Mesendoderm (in vitro differentiated cells): ENCODE data around the gene KRTAP10-7.
"Not testable (repeated sequence)": the region's sequence is repeated elsewhere in the genome, so short reads cannot be mapped to it uniquely, and the experiment has no call there.

ENCODE experiments used
- DNase-seq: peaks from one replicate; pipeline ENCODE4 v3.0.0; 2013
- H2AK5ac ChIP-seq: 2 replicates; pipeline ENCODE4 v1.6.1; 2013; ENCODE audit warnings: low read length, inconsistent platforms
- H2BK120ac ChIP-seq: 2 replicates; pipeline ENCODE4 v1.6.1; 2013; ENCODE audit warnings: low read depth, mild to moderate bottlenecking, low read length, moderate library complexity, mixed read lengths
- H2BK15ac ChIP-seq: replicated peaks from 2 replicates; pipeline ENCODE4 v1.6.1; 2013; ENCODE audit warnings: low read depth, mild to moderate bottlenecking, moderate library complexity
- H2BK5ac ChIP-seq: 2 replicates; pipeline ENCODE4 v1.6.1; 2013; ENCODE audit warnings: low read length, inconsistent platforms
- H3K18ac ChIP-seq: 2 replicates; pipeline ENCODE4 v1.6.1; 2013; ENCODE audit warnings: mild to moderate bottlenecking, low read length, mixed read lengths
- H3K23ac ChIP-seq: one replicate; pipeline ENCODE4 v1.6.1; 2013; ENCODE audit warnings: low read length
- H3K27ac ChIP-seq: 2 replicates; pipeline ENCODE4 v1.5.1; 2013; ENCODE audit warnings: low read depth, mild to moderate bottlenecking, inconsistent platforms, low read length, moderate library complexity
- H3K27me3 ChIP-seq: 2 replicates; pipeline ENCODE4 v1.6.1; 2013; ENCODE audit warnings: low read length, control low read depth, mild to moderate bottlenecking, inconsistent platforms; ENCODE audit not compliant: insufficient read depth, poor library complexity
- H3K36me3 ChIP-seq: 2 replicates; pipeline ENCODE4 v1.6.1; 2013; ENCODE audit warnings: low read length, inconsistent platforms; ENCODE audit not compliant: control insufficient read depth, insufficient read depth
- H3K4ac ChIP-seq: one replicate; pipeline ENCODE4 v1.6.1; 2013; ENCODE audit warnings: low read depth, mild to moderate bottlenecking, low read length, moderate library complexity
- H3K4me1 ChIP-seq: 2 replicates; pipeline ENCODE4 v1.6.1; 2013; ENCODE audit warnings: low read depth, low read length, inconsistent platforms; ENCODE audit not compliant: control insufficient read depth
- H3K4me2 ChIP-seq: 2 replicates; pipeline ENCODE4 v1.6.1; 2013; ENCODE audit warnings: low read length
- H3K4me3 ChIP-seq: 2 replicates; pipeline ENCODE4 v1.5.1; 2013; ENCODE audit warnings: mild to moderate bottlenecking, low read length
- H3K56ac ChIP-seq: one replicate; pipeline ENCODE4 v1.6.1; 2013; ENCODE audit warnings: low read length
- H3K79me1 ChIP-seq: 2 replicates; pipeline ENCODE4 v1.6.1; 2013; ENCODE audit warnings: low read length, inconsistent platforms
- H3K79me2 ChIP-seq: 2 replicates; pipeline ENCODE4 v1.6.1; 2013; ENCODE audit warnings: mild to moderate bottlenecking, low read length; ENCODE audit not compliant: control insufficient read depth, insufficient read depth
- H3K9ac ChIP-seq: 2 replicates; pipeline ENCODE4 v1.6.1; 2013; ENCODE audit warnings: low read length, inconsistent platforms
- H4K5ac ChIP-seq: one replicate; pipeline ENCODE4 v1.6.1; 2013; ENCODE audit warnings: low read length
- H4K8ac ChIP-seq: one replicate; pipeline ENCODE4 v1.6.1; 2013; ENCODE audit warnings: low read depth, mild to moderate bottlenecking, control low read depth, low read length, moderate library complexity
- WGBS: extraction: QIAGEN DNeasy Blood & Tissue Kit; methylation state at CpG from one replicate; pipeline ENCODE4 v1.1.7; 2013; ENCODE audit warnings: low lambda C conversion rate, missing lambda C conversion rate; ENCODE audit not compliant: insufficient coverage; ENCODE audit errors: extremely low coverage; 5-methylcytosine and 5-hydroxymethylcytosine counted together

KRTAP10-7 gene

GRCh38 chr21:44579056-44579832 is 21.2 kb upstream of the KRTAP10-7 start:
- H3K27ac ChIP-seq: no peak overlapping the region
- WGBS: no CpG with 5 or more reads among the region's 22 CpGs

GRCh38 chr21:44579833-44580144 is 20.6 kb upstream of the KRTAP10-7 start:
- H2BK120ac ChIP-seq: no peak overlapping the region
- H3K23ac ChIP-seq: no peak overlapping the region
- no peak overlapping the region for H2AK5ac ChIP-seq
- H3K4ac ChIP-seq: no peak overlapping the region
- no peaks in the 10 kb centered on the region for H3K79me2 ChIP-seq
- no peaks in the 10 kb centered on the region for H3K79me1 ChIP-seq
- H3K9ac ChIP-seq: no peak overlapping the region
- H3K4me1 ChIP-seq: no peaks in the 10 kb centered on the region
- no peak overlapping the region for H3K27ac ChIP-seq
- no peak overlapping the region for H3K56ac ChIP-seq
- no peak overlapping the region for H4K5ac ChIP-seq
- no peak overlapping the region for H3K4me3 ChIP-seq
- no CpG with 5 or more reads among the region's 7 CpGs for WGBS
- no peaks in the 10 kb centered on the region for H3K36me3 ChIP-seq
- no peak overlapping the region for H2BK15ac ChIP-seq
- H3K18ac ChIP-seq: no peak overlapping the region
- H3K4me2 ChIP-seq: no peak overlapping the region
- no peak overlapping the region for H4K8ac ChIP-seq
- DNase-seq: no peak
- no peaks in the 10 kb centered on the region for H3K27me3 ChIP-seq
- no peak overlapping the region for H2BK5ac ChIP-seq

More at GRCh38 chr21:44579056-44579832, 21.2 kb upstream of the KRTAP10-7 start:
- Histone ChIP-seq H3K79me1 (no peaks in the 10 kb centered on the region), H3K9ac (no peak overlapping the region), H3K36me3 (no peaks in the 10 kb centered on the region), H2BK15ac (no peak overlapping the region), H4K5ac (no peak overlapping the region), H3K4me2 (no peak overlapping the region), H2AK5ac (no peak overlapping the region), H3K4me3 (no peak overlapping the region), H2BK5ac (no peak overlapping the region), H3K79me2 (no peaks in the 10 kb centered on the region), H3K23ac (no peak overlapping the region), H3K56ac (no peak overlapping the region), H3K18ac (no peak overlapping the region), H3K27me3 (no peaks in the 10 kb centered on the region), H2BK120ac (no peak overlapping the region), H3K4me1 (no peaks in the 10 kb centered on the region), H4K8ac (no peak overlapping the region), H3K4ac (no peak overlapping the region)
- DNase-seq: no peak

- H3K18ac ChIP-seq, H3K27ac ChIP-seq, H3K4me2 ChIP-seq, H3K9ac ChIP-seq, H3K79me1 ChIP-seq, H4K8ac ChIP-seq, H3K27me3 ChIP-seq, H2AK5ac ChIP-seq, H3K4me1 ChIP-seq, H2BK5ac ChIP-seq, H3K4ac ChIP-seq, H2BK120ac ChIP-seq, H2BK15ac ChIP-seq, H3K79me2 ChIP-seq, H3K23ac ChIP-seq, DNase-seq, H3K4me3 ChIP-seq, H4K5ac ChIP-seq, H3K36me3 ChIP-seq, H3K56ac ChIP-seq: not testable (repeated sequence)
- no CpG with 5 or more reads among the region's 19 CpGs for WGBS
Measured at GRCh38 chr21:44580231-44580821, 20.1 kb upstream of the KRTAP10-7 start, which contains the start of gene KRTAP10-5. TSS of gene KRTAP10-5 (minus strand) at chr21:44580604. CDS start at chr21:44580578, 26 bp downstream.

GRCh38 chr21:44581158-44581557 is 19.2 kb upstream of the KRTAP10-7 start:
- H3K27ac ChIP-seq: no peak overlapping the region
- no peak overlapping the region for H2AK5ac ChIP-seq
- H3K23ac ChIP-seq: no peak overlapping the region
- no peak overlapping the region for H4K8ac ChIP-seq
- H3K79me1 ChIP-seq: no peaks in the 10 kb centered on the region
- no peak overlapping the region for H3K9ac ChIP-seq
- H2BK5ac ChIP-seq: no peak overlapping the region
- no peak overlapping the region for H2BK15ac ChIP-seq
- H3K79me2 ChIP-seq: no peaks in the 10 kb centered on the region
- no peaks in the 10 kb centered on the region for H3K27me3 ChIP-seq
- no peak overlapping the region for H3K4ac ChIP-seq
- H3K4me1 ChIP-seq: no peaks in the 10 kb centered on the region
- H3K4me3 ChIP-seq: no peak overlapping the region
- H3K36me3 ChIP-seq: no peaks in the 10 kb centered on the region
- H3K4me2 ChIP-seq: no peak overlapping the region
- no peak overlapping the region for H2BK120ac ChIP-seq
- no CpG with 5 or more reads among the region's 3 CpGs for WGBS
- H4K5ac ChIP-seq: no peak overlapping the region
- H3K18ac ChIP-seq: no peak overlapping the region
- H3K56ac ChIP-seq: no peak overlapping the region
- DNase-seq: no peak

GRCh38 chr21:44582055-44582454 is 18.3 kb upstream of the KRTAP10-7 start:
- no peak overlapping the region for H3K9ac ChIP-seq
- H3K79me1 ChIP-seq: no peaks in the 10 kb centered on the region
- H3K4ac ChIP-seq: no peak overlapping the region
- H3K79me2 ChIP-seq: no peaks in the 10 kb centered on the region
- H2AK5ac ChIP-seq: no peak overlapping the region
- H3K36me3 ChIP-seq: no peaks in the 10 kb centered on the region
- no peak overlapping the region for H3K23ac ChIP-seq
- H2BK15ac ChIP-seq: no peak overlapping the region
- no peak overlapping the region for H3K18ac ChIP-seq
- H2BK5ac ChIP-seq: no peak overlapping the region
- H3K56ac ChIP-seq: no peak overlapping the region
- no peak overlapping the region for H2BK120ac ChIP-seq
- H4K8ac ChIP-seq: no peak overlapping the region
- H3K27me3 ChIP-seq: no peaks in the 10 kb centered on the region
- no peak overlapping the region for H3K4me2 ChIP-seq
- no peak overlapping the region for H4K5ac ChIP-seq
- H3K4me3 ChIP-seq: no peak overlapping the region
- no CpG with 5 or more reads among the region's 15 CpGs for WGBS
- H3K4me1 ChIP-seq: no peaks in the 10 kb centered on the region
- no peak for DNase-seq
- no peak overlapping the region for H3K27ac ChIP-seq
